Endometrium (tissue), 2 donors: ENCODE data around the gene KMT5B.
"Not testable (repeated sequence)": the region's sequence is repeated elsewhere in the genome, so short reads cannot be mapped to it uniquely, and the experiment has no call there.

ENCODE experiments used
- FAIRE-seq: peaks from 2 replicates; lab custom pipeline; 2012; peaks lifted over from hg19 to GRCh38; lab: Jason Lieb, UNC
- donor health status: control.
- donor health status: control.

KMT5B gene

DNA sequence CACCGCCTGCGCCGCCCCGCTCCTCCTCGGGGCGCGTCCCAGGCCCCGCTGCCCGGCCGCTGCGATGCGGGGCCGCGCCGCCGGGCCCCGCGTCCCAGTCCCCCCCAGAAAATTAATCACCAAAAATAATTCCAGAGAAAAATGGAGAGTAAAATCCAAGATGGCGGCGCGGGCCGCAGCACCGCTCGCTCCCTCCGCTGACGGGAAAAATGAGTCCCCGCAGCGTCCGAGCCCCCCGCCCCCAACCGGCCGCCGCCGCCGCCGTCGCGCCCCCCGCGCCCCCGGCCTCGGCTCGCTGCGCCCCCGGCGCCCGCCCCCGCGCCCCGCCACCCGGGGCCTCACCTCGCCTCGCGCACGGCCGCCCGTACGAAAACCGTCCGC is at the start of gene KMT5B:
TSS of gene KMT5B (minus strand) at position 162 of the 381 bp plus-strand sequence. CDS start 23,220 bp downstream, outside the sequence.
- no peak for FAIRE-seq

DNA sequence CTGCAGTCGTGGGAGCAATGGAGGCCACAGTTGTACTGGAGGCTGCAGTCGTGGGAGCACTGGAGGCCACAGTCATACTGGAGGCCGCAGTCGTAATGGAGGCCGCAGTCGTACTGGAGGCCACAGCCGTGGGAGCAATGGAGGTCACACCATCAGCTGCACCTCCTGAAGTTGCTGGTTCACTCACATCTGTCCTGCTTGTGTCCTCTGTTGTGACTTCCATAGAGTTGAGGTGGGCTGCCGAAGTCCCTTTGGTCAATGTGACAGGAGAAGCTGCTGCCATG is 49.4 kb upstream of the KMT5B start:
- FAIRE-seq: no peak

DNA sequence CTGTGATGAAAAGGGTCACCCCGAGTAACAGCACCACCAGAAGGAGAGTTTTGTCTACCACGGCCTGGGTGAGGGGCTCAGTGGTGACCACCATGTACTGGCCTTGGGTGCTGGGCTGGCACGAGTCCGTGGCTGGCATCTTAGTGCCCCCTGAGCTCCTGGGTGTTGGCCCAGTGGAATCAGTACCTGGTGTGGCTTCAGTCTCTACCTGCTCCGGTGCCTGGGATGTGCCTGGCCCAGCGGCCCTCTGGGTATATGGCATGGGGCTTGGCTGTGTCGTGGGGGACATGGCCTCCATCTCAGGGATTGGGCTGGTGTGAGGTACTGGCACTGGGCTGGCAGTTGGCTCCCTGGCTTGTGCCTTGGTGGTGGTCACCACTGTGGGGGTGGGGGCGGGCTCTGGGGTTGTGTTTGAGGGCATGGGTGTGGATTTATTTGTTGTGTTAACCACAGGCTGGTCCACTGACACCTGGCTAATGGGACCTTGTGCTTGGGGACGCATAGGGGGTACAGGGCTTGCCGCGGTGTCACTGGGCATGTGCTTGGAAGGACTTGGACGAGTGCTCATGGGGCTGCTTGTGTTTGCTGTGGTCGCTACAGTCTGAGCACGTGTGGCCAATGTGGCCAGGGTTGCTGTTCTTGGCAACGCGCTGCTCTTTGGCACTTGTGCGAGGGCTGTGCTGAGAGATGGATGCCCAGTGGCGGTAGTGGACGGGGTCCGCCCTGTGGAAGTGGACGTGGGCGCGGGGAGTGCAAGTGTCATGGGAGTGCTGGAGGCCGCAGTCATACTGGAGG is 48.9 kb upstream of the KMT5B start:
- no peak for FAIRE-seq

DNA sequence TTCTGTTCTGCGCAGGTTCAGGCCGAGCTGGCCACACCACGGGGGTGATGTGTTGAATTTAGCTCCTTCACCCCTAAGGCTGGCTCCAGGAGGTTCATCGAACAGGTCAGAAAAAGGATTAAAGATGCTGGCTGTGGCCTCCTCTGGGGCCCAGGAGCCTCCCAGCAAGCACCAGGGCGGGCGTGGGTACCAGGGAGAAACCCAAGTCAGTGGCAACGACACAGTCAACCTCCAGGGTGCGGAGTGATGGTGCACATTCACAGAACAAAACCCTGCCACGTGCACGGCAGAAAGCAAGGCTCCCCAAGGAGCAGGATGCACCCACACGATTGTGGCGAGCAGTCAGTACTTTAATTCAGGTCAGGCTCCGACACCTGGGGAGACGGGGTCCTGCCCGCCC is 47.9 kb upstream of the KMT5B start:
- FAIRE-seq: no peak

DNA sequence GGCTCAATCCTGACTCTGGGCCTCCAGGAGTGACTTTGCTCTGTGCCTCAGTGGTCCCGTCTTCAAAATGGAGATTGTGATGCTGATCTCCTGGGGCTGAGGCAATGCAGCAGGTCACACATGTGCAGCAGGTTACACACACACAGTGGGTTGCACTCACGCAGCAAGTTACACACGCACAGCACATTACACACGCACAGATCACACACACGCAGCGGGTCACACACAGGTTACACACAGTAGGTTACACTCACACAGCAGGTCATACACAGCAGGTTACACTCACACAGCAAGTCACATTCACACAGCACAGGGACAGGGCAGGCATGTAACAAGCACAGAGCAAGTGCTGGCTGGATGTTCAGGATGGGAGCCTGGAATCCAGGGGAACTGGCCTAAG is 47.4 kb upstream of the KMT5B start:
- no peak for FAIRE-seq

DNA sequence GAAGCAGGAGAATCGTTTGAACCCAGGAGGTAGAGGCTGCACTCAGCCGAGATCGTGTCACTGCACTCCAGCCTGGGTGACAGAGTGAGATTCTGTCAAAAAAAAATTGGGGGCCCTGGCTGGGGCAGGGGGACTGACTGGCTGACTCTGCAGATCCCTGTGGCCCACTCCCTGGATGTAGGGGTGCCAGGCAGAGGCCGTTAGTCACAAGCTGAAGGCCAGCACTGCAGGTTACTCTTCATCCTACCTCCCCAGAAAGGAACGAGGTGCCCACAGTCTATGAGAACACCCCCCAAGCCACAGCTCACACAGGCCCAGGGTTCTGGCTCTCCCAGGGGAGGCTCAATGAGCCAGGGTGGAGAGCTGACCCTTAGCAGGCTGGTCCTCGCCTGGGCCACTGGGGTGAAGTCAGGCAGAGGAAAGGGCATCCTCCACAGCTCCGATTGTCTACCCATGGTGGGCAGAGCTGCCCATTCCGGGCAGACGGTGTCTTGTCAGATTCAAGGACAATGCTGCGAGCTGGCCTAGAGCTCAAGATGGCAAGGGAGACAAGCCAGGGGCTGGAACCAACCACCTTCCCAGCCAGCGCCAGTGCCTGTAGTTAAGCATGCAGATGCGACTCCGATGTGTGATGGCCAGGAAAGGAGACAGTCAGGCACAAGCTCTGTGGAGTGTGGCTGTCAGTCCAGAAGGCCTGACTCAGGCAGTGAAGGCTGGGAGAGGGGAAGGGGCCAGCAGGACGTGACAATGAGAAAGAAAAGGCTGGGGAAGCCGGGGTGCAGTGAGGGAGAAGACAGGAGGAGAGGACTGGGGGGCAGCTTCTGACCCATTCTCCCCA is 46.2 kb upstream of the KMT5B start:
- no peak for FAIRE-seq

DNA sequence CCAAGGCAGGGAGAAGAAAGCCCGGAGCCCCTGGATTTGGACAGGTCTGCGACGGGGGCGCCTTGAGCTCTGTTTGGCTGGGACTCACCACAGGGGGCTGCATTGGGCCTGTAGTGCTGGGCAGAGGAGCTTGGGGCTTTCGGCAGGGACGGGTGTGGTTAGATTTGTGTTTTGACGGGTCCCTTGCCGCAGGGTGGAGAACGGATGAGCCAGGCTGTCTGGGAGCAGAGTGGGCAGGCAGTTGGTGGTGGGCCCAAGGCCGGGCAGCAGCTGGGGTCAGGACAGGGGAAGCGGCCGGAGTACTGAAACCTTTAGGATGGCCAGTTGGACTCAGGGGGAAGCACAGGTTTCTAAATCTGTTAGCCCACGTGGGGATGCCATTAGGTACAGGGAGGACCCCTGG is 45.3 kb upstream of the KMT5B start:
- no peak for FAIRE-seq

DNA sequence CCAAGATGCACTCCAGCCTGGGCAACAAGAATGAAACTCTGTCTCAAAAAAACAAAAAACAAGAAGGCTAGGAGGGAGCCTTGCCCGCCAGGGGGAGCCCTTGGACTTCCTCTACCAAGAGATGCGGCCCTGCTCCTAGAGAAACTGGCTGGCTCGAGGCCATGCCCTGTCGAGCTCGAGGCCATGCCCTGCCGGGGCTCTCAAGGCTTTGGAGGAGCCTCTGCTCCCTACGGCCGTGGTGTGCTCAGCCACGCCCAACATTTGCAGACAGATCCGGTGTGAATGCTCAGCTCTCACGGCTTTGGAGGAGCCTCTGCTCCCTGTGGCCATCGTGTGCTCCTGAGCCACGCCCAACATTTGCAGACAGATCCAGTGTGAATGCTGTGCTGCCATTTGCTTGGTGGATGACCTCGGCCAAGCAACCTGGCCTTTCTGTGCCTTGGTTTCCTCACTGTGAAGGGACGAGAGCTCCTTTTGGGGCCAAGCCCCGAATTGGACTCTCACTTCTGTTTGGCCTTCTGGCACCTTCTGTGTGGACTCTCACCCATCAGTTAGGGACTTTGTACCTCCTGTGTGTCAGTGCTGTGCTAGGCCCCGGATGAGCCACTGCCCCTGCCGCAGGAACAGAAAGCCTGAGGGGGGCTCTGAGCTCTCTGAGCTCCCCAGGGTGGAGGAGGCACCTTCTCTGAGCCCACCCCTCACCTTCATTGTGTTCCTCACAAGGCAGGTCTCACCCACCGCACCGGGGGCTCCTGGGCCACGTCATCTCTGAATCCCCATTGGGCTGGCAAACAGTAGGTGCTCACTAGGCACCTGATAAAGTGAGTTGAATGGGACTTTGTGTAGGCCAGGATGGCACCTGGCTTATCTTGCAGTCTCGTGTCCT is 44.6 kb upstream of the KMT5B start:
- FAIRE-seq: peak; percentile 66

DNA sequence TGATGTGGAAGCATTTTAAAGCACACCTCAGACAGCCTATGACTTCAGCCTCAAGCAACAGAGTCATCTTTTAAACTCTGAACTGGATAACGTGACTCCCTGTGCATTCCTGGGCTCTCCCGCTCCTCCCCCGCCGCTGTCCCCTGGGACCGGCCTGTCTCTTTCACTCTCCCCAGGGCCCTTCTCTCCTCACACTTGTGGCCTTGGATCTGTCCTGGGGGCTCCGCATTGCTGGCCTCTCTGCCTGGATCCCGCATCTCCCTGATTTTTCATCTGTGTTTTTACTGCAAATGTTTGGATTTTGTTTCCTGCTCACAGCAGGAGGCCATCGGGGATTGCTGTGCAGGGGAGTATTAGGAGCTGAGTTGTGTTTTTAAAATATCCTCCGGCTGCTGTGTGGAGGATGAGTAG is 43.2 kb upstream of the KMT5B start:
- FAIRE-seq: no peak

DNA sequence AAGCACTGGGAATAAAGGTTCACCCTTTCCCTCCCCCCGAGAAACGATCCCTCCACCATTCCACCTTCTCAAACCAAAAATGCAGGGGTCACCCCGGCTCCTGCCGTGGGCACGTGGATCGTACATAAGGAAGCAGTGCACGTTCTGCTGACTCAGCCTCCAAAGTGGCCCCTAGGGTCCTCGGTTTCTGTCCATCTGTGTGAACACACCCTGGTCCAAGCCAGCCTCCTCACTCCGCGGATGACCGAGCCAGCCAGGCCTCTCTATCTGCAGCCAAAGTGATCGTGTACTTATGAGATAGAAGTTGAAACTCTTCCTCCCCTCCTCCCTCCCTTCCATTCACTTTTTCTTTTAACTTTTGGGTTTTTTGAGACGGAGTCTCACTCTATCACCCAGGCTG is 42.4 kb upstream of the KMT5B start:
- no peak for FAIRE-seq

DNA sequence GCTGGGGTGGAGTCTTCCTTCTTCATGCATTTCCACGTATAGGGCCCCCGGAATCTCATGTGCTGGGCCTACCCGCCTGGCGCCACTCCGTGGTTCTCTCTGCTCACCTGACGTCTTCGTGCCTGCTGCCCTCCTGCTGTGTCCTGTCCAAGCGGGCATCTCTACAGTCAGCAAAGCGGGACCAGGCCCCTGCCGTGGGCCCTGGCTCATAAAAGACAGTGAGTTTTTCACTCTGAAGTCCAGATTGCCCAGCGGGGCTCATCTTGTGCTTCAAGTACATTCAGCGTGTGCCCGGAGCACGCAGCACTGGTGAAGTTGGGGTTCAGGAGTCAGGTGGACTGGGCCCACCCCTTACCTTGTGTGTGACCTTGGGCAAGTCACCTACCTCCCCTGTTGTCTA is 41.3 kb upstream of the KMT5B start:
- FAIRE-seq: no peak

DNA sequence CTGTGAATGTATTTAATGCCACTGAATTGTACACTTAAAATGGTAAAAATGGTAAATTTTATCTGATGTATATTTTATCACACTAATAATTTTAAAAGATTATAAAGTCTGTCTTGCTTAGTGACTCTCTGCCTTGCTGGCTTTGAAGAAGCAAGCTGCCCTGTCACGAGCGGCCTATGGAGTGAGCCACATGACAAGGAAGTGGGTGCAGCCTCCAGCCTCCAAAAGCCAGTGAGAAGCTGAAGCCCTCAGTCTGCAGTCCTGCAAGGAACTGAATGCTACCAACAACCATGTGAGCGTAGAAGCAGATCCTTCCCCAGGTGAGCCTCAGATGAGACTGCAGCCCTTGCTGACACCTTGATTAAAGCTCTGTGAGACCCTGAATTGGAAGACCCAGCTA is 38.7 kb upstream of the KMT5B start:
- no peak for FAIRE-seq

DNA sequence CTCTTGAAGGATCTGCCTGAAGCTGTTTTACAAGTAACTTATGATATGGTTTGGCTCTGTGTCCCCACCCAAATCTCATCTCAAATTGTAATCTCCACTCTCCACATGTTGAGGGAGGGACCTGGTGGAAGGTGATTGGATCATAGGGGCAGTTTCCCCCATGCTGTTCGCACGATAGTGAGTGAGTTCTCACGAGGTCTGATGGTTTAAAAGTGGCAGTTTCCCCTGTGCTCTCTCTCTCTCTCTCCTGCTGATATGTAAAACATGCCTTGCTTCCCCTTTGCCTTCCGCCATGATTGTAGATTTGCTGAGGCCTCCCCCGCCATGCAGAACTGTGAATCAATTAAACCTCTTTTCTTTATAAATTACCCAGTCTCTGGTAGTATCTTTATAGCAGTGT is 31.8 kb upstream of the KMT5B start:
- not testable (repeated sequence) for FAIRE-seq

DNA sequence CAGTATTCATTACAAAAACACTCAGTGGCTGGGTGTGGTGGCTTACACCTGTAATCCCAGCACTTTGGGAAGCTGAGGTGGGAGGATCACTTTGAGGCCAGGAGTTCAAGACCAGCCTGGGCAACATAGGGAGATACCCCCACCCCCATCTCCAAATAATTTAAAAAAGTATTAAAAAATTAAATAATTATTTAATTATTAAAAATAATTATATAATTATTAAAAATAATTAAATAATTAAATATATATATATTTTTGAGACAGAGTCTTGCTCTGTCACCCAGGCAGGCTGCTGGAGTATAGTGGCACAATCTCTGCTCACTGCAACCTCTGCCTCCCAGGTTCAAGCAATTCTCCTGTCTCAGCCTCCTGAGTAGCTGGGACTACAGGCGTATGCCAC is 30.8 kb upstream of the KMT5B start:
- not testable (repeated sequence) for FAIRE-seq

DNA sequence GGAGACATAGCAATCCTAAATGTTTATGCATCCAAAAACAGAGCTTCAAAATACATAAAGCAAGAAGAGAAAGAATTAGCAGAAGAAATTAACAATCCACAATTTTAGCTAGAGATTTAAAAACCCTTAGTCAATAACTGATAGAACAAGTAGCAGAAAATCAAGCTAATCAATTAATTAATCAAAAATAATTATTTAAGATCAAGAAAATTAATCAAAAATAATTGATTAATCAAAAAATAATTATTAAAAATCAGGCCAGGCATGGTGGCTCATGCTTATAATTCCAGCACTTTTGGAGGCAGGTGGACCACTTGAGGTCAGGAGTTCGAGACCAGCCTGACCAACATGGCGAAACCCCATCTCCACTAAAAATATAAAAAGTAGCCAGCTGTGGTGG is 29.5 kb upstream of the KMT5B start:
- no peak for FAIRE-seq

DNA sequence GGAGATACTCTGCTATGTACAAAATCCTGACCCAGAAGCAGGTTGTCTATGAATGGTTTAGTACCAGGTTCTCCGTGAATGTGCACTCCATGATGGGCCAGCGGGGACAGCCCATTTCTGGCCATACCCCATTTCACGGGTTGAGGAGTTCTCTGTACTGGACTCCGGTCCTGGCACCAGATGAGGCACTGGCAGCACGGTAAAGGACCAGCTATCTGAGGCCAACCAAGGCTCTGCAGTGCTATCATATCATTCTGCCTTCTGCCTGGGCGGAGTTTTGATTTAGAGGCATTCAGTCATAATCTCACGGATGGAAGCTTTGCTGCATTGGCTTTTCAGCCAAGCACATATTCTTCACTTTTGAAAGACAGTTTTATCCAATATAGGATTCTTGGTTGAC is 18.5 kb upstream of the KMT5B start:
- no peak for FAIRE-seq

DNA sequence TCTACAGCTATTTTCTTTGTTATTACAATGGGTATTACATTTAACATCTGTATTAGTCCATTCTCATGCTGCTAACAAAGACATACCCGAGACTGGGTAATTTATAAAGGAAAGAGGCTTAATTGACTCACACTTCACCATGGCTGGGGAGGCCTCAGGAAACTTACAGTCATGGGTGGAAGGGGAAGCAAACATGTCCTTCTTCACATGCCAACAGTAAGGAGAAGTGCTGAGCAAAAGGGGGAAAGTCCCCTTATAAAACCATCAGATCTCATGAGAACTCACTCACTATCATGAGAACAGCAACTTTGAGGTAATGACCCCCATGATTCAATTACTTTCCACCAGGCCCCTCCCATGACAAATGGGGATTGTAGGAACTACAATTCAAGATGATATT is 16.5 kb upstream of the KMT5B start:
- no peak for FAIRE-seq

DNA sequence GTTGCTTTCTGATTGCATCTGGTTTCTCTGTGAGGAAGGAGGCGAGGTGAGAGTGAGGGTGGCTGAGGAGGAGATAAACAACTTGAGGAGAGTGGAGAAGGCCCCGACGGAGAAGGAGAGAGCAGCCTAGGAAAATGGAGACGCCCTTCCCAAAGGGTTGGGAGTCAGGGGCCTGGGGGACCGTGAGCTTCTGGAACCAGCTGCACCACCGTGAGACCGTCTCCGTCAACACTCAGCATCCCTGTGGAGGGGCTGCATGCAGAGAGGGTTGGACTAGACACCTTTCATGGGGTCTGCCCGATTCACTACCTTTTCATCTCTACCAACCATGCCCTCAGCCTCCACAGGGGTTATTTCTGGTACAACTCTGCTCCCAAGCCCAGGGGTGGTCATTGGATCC is 13.3 kb upstream of the KMT5B start:
- FAIRE-seq: no peak

DNA sequence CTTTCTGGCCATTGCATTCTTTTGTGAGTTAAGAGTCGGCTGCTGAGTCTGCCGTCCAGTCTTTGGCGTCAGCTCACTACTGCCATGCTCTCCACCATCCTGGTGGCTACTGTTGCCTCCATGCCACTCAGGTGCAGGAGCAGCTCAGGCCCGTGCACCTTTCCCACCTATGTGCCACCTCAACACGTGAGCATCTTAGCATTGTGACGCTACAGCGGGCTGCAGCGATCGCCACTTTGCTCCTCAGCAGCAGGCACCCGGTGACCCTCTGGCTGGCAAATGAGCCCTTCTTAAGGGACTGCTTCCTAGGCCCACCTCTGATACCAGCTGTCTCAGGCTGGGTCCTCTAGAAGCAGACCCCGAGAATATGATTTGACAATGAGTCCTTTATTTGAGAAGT is 11.5 kb upstream of the KMT5B start:
- FAIRE-seq: no peak

DNA sequence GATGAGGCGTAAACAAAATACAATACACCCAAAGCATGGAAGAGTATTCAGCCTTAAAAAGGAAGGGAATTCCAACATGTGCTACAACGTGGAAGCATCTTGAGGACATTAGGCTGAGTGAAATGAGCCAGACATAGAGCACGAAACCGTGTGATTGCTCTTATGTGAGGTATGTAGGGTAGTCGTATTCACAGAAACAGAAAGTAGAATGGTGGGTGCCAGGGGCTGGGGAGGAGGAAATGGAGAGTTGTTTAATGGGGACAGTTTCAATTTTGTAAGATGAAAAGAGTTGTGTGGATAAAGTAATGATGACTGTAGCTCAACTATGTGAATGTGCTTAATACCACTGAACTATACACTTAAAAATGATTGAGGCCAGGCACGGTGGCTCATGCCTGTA is 10.2 kb upstream of the KMT5B start:
- FAIRE-seq: no peak

DNA sequence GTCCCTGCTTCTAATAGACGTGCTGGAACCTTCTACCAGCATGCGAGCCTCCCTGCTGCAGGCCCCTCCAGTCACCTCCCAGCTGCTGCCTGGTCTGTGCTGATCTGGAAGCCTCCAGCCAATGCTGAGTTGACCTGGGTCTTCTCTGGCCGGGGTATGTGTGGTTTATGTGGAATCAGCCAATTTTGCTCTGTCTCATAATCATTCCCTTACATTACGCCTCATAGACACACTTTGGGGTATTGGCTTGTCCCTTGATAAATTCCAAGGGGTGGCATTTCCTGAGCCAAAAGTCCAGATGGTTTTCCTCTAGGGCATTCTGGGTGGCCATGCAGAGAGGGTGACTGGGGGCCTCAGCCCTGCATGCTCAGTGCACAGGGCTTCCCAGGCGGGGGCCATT is 8.3 kb upstream of the KMT5B start:
- no peak for FAIRE-seq

DNA sequence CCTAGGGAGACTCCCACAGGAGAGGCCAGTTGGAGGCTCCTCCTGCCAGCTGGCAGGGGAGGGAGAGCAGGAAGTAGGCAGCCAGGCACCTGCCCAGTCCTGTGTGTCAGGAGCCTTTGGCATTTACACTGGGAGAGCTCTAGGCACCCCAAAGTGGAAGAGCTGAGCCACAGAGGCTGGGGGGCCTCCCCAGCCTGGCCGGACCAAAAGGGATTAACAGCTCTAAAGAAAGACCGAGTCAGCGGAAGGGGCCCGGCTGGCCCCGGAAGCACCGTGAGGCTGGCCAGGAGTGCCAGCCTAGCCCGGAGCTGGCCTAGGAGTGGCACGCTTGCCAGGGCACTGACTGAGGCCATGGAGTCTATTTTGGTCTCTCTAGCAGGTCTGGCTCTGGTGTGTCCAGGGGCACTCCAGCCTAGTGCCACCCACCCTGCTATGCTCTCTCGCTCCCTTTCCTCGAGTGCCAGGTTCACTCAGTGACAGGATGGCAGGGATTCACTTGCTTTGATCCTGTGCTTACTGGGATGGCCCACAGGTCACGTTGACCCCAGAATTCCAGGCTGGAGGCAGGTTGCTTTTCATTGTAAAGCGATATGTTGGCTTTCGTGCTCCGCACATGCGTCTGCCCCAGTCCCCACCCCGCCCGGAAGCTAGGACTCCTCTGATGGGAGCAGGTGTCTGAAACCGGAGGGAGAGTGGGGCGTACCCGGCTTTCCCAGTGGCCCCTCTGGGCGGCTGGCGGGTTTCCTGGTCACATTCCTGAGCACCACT is 3.3 kb upstream of the KMT5B start:
- no peak for FAIRE-seq
